Endothelial cell of umbilical vein (primary cell): Measurements from ENCODE around the gene SMCHD1. TPM values are rescaled to one million over a fixed set of nuclear protein-coding genes. Genes with fewer than 3 reads are reported as not detected.

Source experiments
- BruUV-seq: library from RNA; stranded (reverse); fragments of 400-500 nt; replicated peaks from 2 replicates; lab custom pipeline; 2021; lab: Mats Ljungman, UMichigan
- CTCF ChIA-PET: fragments of 300-600, 350-600 bp; sonication (Branson Sonifier 250); formaldehyde crosslinking; loops from one replicate; lab custom pipeline; 2021; ENCODE audit warnings: antibody characterized with exemption, inconsistent platforms; lab: Charles Lee
- POLR2A ChIA-PET: fragments of 300-600, 350-600 bp; sonication (Branson Sonifier 250); formaldehyde crosslinking; loops from one replicate; lab custom pipeline; 2021; ENCODE audit warnings: antibody characterized with exemption, inconsistent platforms; lab: Charles Lee
- DNase-seq: peaks from one replicate; pipeline ENCODE4 v3.0.0-alpha.2; 2011; ENCODE audit warnings: low read depth, low spot score
- FAIRE-seq: peaks from 2 replicates; lab custom pipeline; 2011; peaks lifted over from hg19 to GRCh38; lab: Jason Lieb, UNC
- H2AFZ ChIP-seq: 2 replicates; pipeline ENCODE4 v1.6.0; 2012; ENCODE audit warnings: low read depth, low read length, control low read depth, inconsistent platforms
- H3K27ac ChIP-seq: 2 replicates; pipeline ENCODE4 v1.5.1; 2011; ENCODE audit warnings: low read depth, mild to moderate bottlenecking, control low read depth, low read length, moderate library complexity; ENCODE audit not compliant: insufficient read depth
- H3K27me3 ChIP-seq, 2 experiments: 2 replicates each; pipeline versions ENCODE4 v1.6.0 to v1.6.1; 2011; ENCODE audit warnings: low read length in 2 of 2, mixed read lengths in 1 of 2; ENCODE audit not compliant: control insufficient read depth in 2 of 2, insufficient read depth in 2 of 2
- H3K36me3 ChIP-seq, 2 experiments: 2 replicates in 1 of 2; 3 replicates in 1 of 2; pipeline ENCODE4 v1.5.1; 2011; ENCODE audit warnings: low read length in 2 of 2, mild to moderate bottlenecking in 1 of 2, moderate library complexity in 1 of 2; ENCODE audit not compliant: control insufficient read depth in 2 of 2, insufficient read depth in 2 of 2; ENCODE audit errors: extremely low read depth in 1 of 2
- H3K4me1 ChIP-seq: 3 replicates; pipeline ENCODE4 v1.5.1; 2011; ENCODE audit warnings: mild to moderate bottlenecking, low read length; ENCODE audit not compliant: control insufficient read depth, insufficient read depth; ENCODE audit errors: extremely low read depth
- H3K4me2 ChIP-seq: 2 replicates; pipeline ENCODE4 v1.6.1; 2011; ENCODE audit warnings: low read length, control low read depth, mixed read lengths; ENCODE audit not compliant: insufficient read depth
- H3K4me3 ChIP-seq, 3 experiments: fragments of 200-600 bp in 1 of 3; sonication (generic), shearing (Covaris generic) in 1 of 3; replicated peaks in 1 of 3; 2 replicates each; pipeline ENCODE4 v1.5.1; 2011 to 2016; ENCODE audit warnings: control low read depth in 3 of 3, low read length in 3 of 3, mild to moderate bottlenecking in 2 of 3, inconsistent platforms in 1 of 3, low read depth in 1 of 3, moderate library complexity in 1 of 3; ENCODE audit not compliant: insufficient read depth in 1 of 3
- H3K79me2 ChIP-seq: 2 replicates; pipeline ENCODE4 v1.6.0; 2012; ENCODE audit warnings: low read length, inconsistent platforms; ENCODE audit not compliant: control insufficient read depth, insufficient read depth
- H3K9ac ChIP-seq: replicated peaks from 2 replicates; pipeline ENCODE3; 2011; ENCODE audit warnings: low read length, control low read depth; ENCODE audit not compliant: insufficient read depth; ENCODE audit errors: extremely low read depth
- H3K9me1 ChIP-seq: replicated peaks from 3 replicates; pipeline ENCODE4 v1.6.0; 2011; ENCODE audit warnings: mild to moderate bottlenecking, low read length; ENCODE audit not compliant: control insufficient read depth, insufficient read depth; ENCODE audit errors: extremely low read depth
- H3K9me3 ChIP-seq: replicated peaks from 2 replicates; pipeline ENCODE4 v1.5.1; 2012; ENCODE audit warnings: low read length, inconsistent platforms; ENCODE audit not compliant: control insufficient read depth, insufficient read depth
- H4K20me1 ChIP-seq: replicated peaks from 2 replicates; pipeline ENCODE3; 2011; ENCODE audit warnings: mild to moderate bottlenecking, low read length; ENCODE audit not compliant: control insufficient read depth, insufficient read depth; ENCODE audit errors: extremely low read depth
- CTCF ChIP-seq, 2 donors: IDR thresholded peaks; 1 replicate in 1 of 2; 2 replicates in 1 of 2; pipeline ENCODE4 v1.5.1; 2011; ENCODE audit warnings: low read length in 2 of 2, mild to moderate bottlenecking in 2 of 2, moderate library complexity in 2 of 2, control low read depth in 1 of 2, inconsistent platforms in 1 of 2, low read depth in 1 of 2; ENCODE audit not compliant: insufficient read depth in 1 of 2; ENCODE audit errors: extremely low read depth in 1 of 2
- EZH2 ChIP-seq: IDR thresholded peaks from 2 replicates; pipeline ENCODE4 v1.6.1; 2012; ENCODE audit warnings: borderline replicate concordance, low read depth, mild to moderate bottlenecking, moderate library complexity, low read length, inconsistent platforms; ENCODE audit not compliant: severe bottlenecking
- FOS ChIP-seq: IDR thresholded peaks from 2 replicates; pipeline ENCODE4 v1.6.1; 2011; ENCODE audit warnings: mild to moderate bottlenecking, low read length, moderate library complexity, borderline replicate concordance; ENCODE audit not compliant: insufficient read depth
- GATA2 ChIP-seq: IDR thresholded peaks from 2 replicates; pipeline ENCODE4 v1.7.0; 2011; ENCODE audit warnings: low read depth, mild to moderate bottlenecking, moderate library complexity, mixed read lengths, low read length; ENCODE audit not compliant: insufficient read length, insufficient read depth
- JUN ChIP-seq: IDR thresholded peaks from 2 replicates; pipeline ENCODE4 v1.6.1; 2011; ENCODE audit warnings: borderline replicate concordance, low read depth; ENCODE audit not compliant: insufficient read length, insufficient read depth
- MAX ChIP-seq: IDR thresholded peaks from 2 replicates; pipeline ENCODE4 v1.6.1; 2011; ENCODE audit not compliant: insufficient read depth, insufficient read length
- MYC ChIP-seq: IDR thresholded peaks from one replicate; pipeline ENCODE4 v1.6.1; 2011; ENCODE audit warnings: mild to moderate bottlenecking, low read depth, low read length
- POLR2A ChIP-seq: IDR thresholded peaks from 2 replicates; pipeline ENCODE4 v1.6.1; 2012; ENCODE audit warnings: low read depth, mild to moderate bottlenecking, control low read depth, low read length
- POLR2AphosphoS5 ChIP-seq: IDR thresholded peaks from 2 replicates; pipeline ENCODE4 v1.6.1; 2012; ENCODE audit warnings: low read depth, mild to moderate bottlenecking, control low read depth, low read length, moderate library complexity; ENCODE audit not compliant: insufficient read depth
- dilution Hi-C: fragments of 300-500 bp; cut with MboI; formaldehyde crosslinking; loops from one replicate; pipeline ENCODE4 v1.15.0; 2019; ENCODE audit warnings: low sequenced_read_pairs; ENCODE audit not compliant: extremely low pct_ligation_motif_present
- intact Hi-C: fragments of 100-400 bp; cut with micrococcal nuclease; formaldehyde crosslinking; loops from one replicate; pipeline ENCODE4 v1.10.0; 2022
- polyA plus RNA-seq, 4 experiments: library from polyadenylated mRNA; depleted of rRNA in 3 of 4; stranded (reverse) in 3 of 4; unstranded in 1 of 4; fragments of >200 nt; gene quantifications; 2 replicates each; pipeline versions ENCODE4 v1.2.1 to v1.2.3, GENCODE V29; 2011 to 2012; ENCODE audit warnings: missing spikeins in 1 of 4
- total RNA-seq: library from RNA; stranded (reverse); gene quantifications from 2 replicates; pipeline ENCODE4 v1.2.3, GENCODE V29; 2021

SMCHD1 gene
- total and polyA plus RNA-seq, 2 donors (not counting 3 experiments of a cell fraction or from before 2014, with no cell fraction given): 7.4 to 39.9 TPM

GRCh38 chr18:2777241-2777640 lies 121.7 kb downstream of the SMCHD1 start:
- BruUV-seq: no TSS peak
- FAIRE-seq: no peak
- ChIA-PET CTCF (interaction anchor here (1.1 kb wide), 2 partner anchors 8 to 374 kb away, joined by 3 to 5 read pairs; no protein-coding TSS in a partner anchor), POLR2A (no interaction called here)
- Histone ChIP-seq H2AFZ (no peak overlapping the region), H3K9me1 (no peaks in the 10 kb centered on the region), H3K79me2 (no peaks in the 10 kb centered on the region), H3K27me3 (no peaks in the 10 kb centered on the region), H3K4me3 (no peak overlapping the region), H3K36me3 (peaks cover 3 to 7% of the 10 kb centered on the region in 2 experiments), H4K20me1 (no peaks in the 10 kb centered on the region), H3K4me2 (no peak overlapping the region), H3K4me1 (peaks cover 7% of the 10 kb centered on the region), H3K9ac (no peak overlapping the region), H3K9me3 (no peaks in the 10 kb centered on the region), H3K27ac (peak overlapping the region; percentile 71)
- intact Hi-C loops (loop anchor here (5.0 kb wide), 1 partner anchor 130 kb away; no protein-coding TSS in a partner anchor), dilution Hi-C loops (no loop called here)
- TF ChIP-seq POLR2AphosphoS5: no peak
- TF ChIP-seq FOS: no peak
- TF ChIP-seq CTCF (IDR thresholded peaks at IDR 0.05; ENCODE audit: extremely low read depth in 1 of 2, insufficient read depth in 1 of 2, low read depth in 1 of 2, low read length in 2 of 2): no peak
- no peak for DNase-seq

GRCh38 chr18:2780750-2781149 lies 125.2 kb downstream of the SMCHD1 start:
- TF ChIP-seq JUN (no peak), FOS (no peak), MYC (no peak), CTCF (IDR thresholded peaks at IDR 0.05; ENCODE audit: extremely low read depth in 1 of 2, insufficient read depth in 1 of 2, low read depth in 1 of 2, low read length in 2 of 2) (no peak), GATA2 (no peak), MAX (no peak), POLR2A (no peak), POLR2AphosphoS5 (no peak), EZH2 (no peak)
- H3K9me3 ChIP-seq: no peaks in the 10 kb centered on the region
- dilution Hi-C loops: no loop called here
- BruUV-seq: no TSS peak
- H3K4me3 ChIP-seq: no peak overlapping the region
- ChIA-PET POLR2A (no interaction called here), CTCF (interaction anchor here (2.6 kb wide), 1 partner anchor 14 kb away, joined by 12 read pairs; no protein-coding TSS in a partner anchor)
- FAIRE-seq (no peak), DNase-seq (no peak)
- peaks cover 0 to 2% of the 10 kb centered on the region in 2 experiments for H3K36me3 ChIP-seq
- H3K9me1 ChIP-seq: no peaks in the 10 kb centered on the region
- H4K20me1 ChIP-seq: no peaks in the 10 kb centered on the region
- H3K9ac ChIP-seq: no peak overlapping the region
- peaks cover 7% of the 10 kb centered on the region for H3K4me1 ChIP-seq
- no peak overlapping the region for H3K27ac ChIP-seq
- H3K27me3 ChIP-seq: no peaks in the 10 kb centered on the region
- H3K79me2 ChIP-seq: no peaks in the 10 kb centered on the region
- intact Hi-C loops: no loop called here
- H3K4me2 ChIP-seq: no peak overlapping the region
- no peak overlapping the region for H2AFZ ChIP-seq
